Measurements from ENCODE around the gene PCDHB3. TPM values are rescaled to one million over a fixed set of nuclear protein-coding genes. Genes with fewer than 3 reads are reported as not detected.

The PCDHB3 gene
- 0.09 TPM in 1 of 5 replicates, not detected in the others for total RNA-seq (2022; extraction: Qiagen RNA extraction; ENCODE audit: low read depth)

GRCh38 chr5:141100243-141100805 lies at the start of gene PCDHB3:
Gene PCDHB3 (plus strand): TSS chr5:141100473. CDS start chr5:141100650, 177 bp downstream.

GRCh38 chr5:141050622-141051520 lies 49.4 kb upstream of the PCDHB3 start, which contains the start of gene PCDHB1:
Gene PCDHB1 (plus strand): TSS chr5:141051374. CDS start chr5:141051471, 97 bp downstream.

DNA sequence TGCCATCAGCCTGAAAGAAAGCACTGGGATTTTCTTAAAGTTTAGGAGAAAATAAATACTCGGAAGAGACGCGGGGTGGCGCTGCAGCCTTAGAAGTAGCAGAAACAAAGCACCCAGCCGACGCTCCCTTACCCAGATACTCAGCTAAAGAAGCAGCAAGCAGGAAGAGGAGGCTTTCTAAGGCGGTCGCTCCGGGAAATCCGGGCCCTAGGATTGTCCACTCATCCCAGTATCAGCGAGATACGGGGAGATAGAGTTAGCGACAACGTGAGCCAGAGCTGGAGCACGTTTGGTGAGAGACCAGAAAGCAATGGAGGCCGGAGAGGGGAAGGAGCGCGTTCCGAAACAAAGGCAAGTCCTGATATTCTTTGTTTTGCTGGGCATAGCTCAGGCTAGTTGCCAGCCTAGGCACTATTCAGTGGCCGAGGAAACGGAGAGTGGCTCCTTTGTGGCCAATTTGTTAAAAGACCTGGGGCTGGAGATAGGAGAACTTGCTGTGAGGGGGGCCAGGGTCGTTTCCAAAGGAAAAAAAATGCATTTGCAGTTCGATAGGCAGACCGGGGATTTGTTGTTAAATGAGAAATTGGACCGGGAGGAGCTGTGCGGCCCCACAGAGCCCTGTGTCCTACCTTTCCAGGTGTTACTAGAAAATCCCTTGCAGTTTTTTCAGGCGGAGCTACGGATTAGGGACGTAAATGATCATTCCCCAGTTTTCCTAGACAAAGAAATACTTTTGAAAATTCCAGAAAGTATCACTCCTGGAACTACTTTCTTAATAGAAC lies 5.6 kb upstream of the PCDHB3 start, which contains the start of gene PCDHB2:
PCDHB2 (plus strand) TSS at position 135 of the 782 bp plus-strand sequence; CDS start at position 311, 176 bp downstream.

DNA sequence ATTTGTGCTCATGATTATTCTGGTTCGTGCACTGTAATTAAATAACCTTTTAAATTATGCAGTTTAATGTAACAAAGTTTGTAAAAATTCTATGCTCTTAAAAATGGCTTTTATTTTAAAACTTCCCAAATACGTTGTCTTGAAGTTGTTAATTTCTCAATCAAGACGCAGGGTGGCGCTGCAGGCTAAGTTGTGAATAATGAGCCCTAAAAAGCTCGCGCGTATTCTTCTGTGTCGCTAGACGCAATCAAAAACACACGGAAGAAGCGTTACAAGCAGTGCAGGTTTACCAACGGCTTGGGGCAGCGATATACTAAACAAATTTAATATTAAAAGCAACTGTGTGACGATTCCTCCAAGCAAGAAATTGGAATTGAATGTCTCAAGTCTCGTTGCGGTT lies 21.3 kb downstream of the PCDHB3 start, which contains the start of gene PCDHB4:
PCDHB4 (plus strand) TSS at position 256 of the 400 bp plus-strand sequence. CDS start 181 bp downstream, outside the sequence.

GRCh38 chr5:141135030-141135717 lies 34.9 kb downstream of the PCDHB3 start, which contains the start of gene PCDHB5:
Gene PCDHB5 (plus strand): TSS chr5:141135206. CDS start chr5:141135435, 229 bp downstream.

DNA sequence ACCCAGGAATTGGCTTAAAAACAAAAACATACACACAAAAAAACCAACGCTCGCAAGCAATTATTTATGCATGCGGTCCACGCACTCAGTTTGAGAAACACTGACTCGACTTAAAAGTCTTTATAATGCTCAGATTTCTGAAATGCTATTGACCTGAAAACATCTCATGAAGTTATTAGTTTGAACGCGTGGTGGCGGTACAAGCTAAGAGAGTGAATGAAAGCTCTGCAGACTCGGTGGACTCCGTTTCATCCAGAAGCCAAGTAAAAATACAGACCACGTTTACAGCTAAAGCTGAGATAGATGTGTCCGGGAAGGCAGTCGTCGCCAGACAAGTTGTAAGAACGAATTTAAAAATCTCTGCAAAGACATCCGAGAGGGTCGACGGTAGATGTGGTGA lies 49.5 kb downstream of the PCDHB3 start, which contains the start of gene PCDHB6:
PCDHB6 (plus strand) TSS at position 246 of the 400 bp plus-strand sequence. CDS start 201 bp downstream, outside the sequence.

Other genes starting within 250 kb of the PCDHB3 start
- gene PCDHA10, start 244.6 kb upstream of the PCDHB3 start, total RNA-seq (2022; extraction: Qiagen RNA extraction; ENCODE audit: low read depth), result 0.02 to 0.11 TPM in 2 of 5 replicates, not detected in the others
- gene PCDHA11, start 231.5 kb upstream of the PCDHB3 start, total RNA-seq (2022; extraction: Qiagen RNA extraction; ENCODE audit: low read depth), result 0.04 to 0.20 TPM (median 0.08 TPM) in 5 replicates
- 2.1 to 3.6 TPM (median 2.7 TPM) in 5 replicates for gene PCDHA12, start 225.2 kb upstream of the PCDHB3 start, total RNA-seq (2022; extraction: Qiagen RNA extraction; ENCODE audit: low read depth)
- 0.06 to 0.11 TPM (median 0.08 TPM) in 3 of 5 replicates, not detected in the others for gene PCDHA13, start 218.3 kb upstream of the PCDHB3 start, total RNA-seq (2022; extraction: Qiagen RNA extraction; ENCODE audit: low read depth)
- gene PCDHAC1, start 174.2 kb upstream of the PCDHB3 start, total RNA-seq (2022; extraction: Qiagen RNA extraction; ENCODE audit: low read depth), result 1.8 to 2.7 TPM (median 2.0 TPM) in 5 replicates
- gene PCDHAC2, start 134.0 kb upstream of the PCDHB3 start, total RNA-seq (2022; extraction: Qiagen RNA extraction; ENCODE audit: low read depth), result 3.3 to 7.4 TPM (median 4.4 TPM) in 5 replicates
- not detected in 5 replicates for gene PCDHB1, start 49.1 kb upstream of the PCDHB3 start, total RNA-seq (2022; extraction: Qiagen RNA extraction; ENCODE audit: low read depth)
- 2.7 to 4.5 TPM (median 3.1 TPM) in 5 replicates for gene PCDHB2, start 5.9 kb upstream of the PCDHB3 start, total RNA-seq (2022; extraction: Qiagen RNA extraction; ENCODE audit: low read depth)
- gene PCDHB4, start 21.3 kb downstream of the PCDHB3 start, total RNA-seq (2022; extraction: Qiagen RNA extraction; ENCODE audit: low read depth), result 0.06 to 0.12 TPM (median 0.09 TPM) in 4 of 5 replicates, not detected in the other
- 1.2 to 2.1 TPM (median 1.4 TPM) in 5 replicates for gene PCDHB5, start 34.7 kb downstream of the PCDHB3 start, total RNA-seq (2022; extraction: Qiagen RNA extraction; ENCODE audit: low read depth)
- 0.62 to 1.1 TPM (median 0.85 TPM) in 5 replicates for gene PCDHB6, start 49.6 kb downstream of the PCDHB3 start, total RNA-seq (2022; extraction: Qiagen RNA extraction; ENCODE audit: low read depth)
- gene PCDHB7, start 72.2 kb downstream of the PCDHB3 start, total RNA-seq (2022; extraction: Qiagen RNA extraction; ENCODE audit: low read depth), result 0.06 TPM in 1 of 5 replicates, not detected in the others
- gene PCDHB8, start 77.3 kb downstream of the PCDHB3 start, total RNA-seq (2022; extraction: Qiagen RNA extraction; ENCODE audit: low read depth), result 0.20 to 0.40 TPM (median 0.37 TPM) in 4 of 5 replicates, not detected in the other
- 0.05 to 0.11 TPM (median 0.05 TPM) in 3 of 5 replicates, not detected in the others for gene PCDHB16, start 81.9 kb downstream of the PCDHB3 start, total RNA-seq (2022; extraction: Qiagen RNA extraction; ENCODE audit: low read depth)
- not detected in 5 replicates for gene PCDHB9, start 86.7 kb downstream of the PCDHB3 start, total RNA-seq (2022; extraction: Qiagen RNA extraction; ENCODE audit: low read depth)
- gene PCDHB10, start 91.9 kb downstream of the PCDHB3 start, total RNA-seq (2022; extraction: Qiagen RNA extraction; ENCODE audit: low read depth), result not detected in 5 replicates
- gene PCDHB11, start 99.2 kb downstream of the PCDHB3 start, total RNA-seq (2022; extraction: Qiagen RNA extraction; ENCODE audit: low read depth), result 0.05 to 0.20 TPM (median 0.08 TPM) in 4 of 5 replicates, not detected in the other
- not detected in 5 replicates for gene PCDHB12, start 108.2 kb downstream of the PCDHB3 start, total RNA-seq (2022; extraction: Qiagen RNA extraction; ENCODE audit: low read depth)
- 0.06 to 0.20 TPM (median 0.08 TPM) in 4 of 5 replicates, not detected in the other for gene PCDHB13, start 113.4 kb downstream of the PCDHB3 start, total RNA-seq (2022; extraction: Qiagen RNA extraction; ENCODE audit: low read depth)
- gene PCDHB14, start 122.9 kb downstream of the PCDHB3 start, total RNA-seq (2022; extraction: Qiagen RNA extraction; ENCODE audit: low read depth), result 0.11 to 0.13 TPM in 2 of 5 replicates, not detected in the others
- gene PCDHB15, start 144.9 kb downstream of the PCDHB3 start, total RNA-seq (2022; extraction: Qiagen RNA extraction; ENCODE audit: low read depth), result 0.09 to 0.14 TPM in 2 of 5 replicates, not detected in the others
- not detected in 5 replicates for gene SLC25A2, start 203.6 kb downstream of the PCDHB3 start, total RNA-seq (2022; extraction: Qiagen RNA extraction; ENCODE audit: low read depth)
- 59.2 to 89.1 TPM (median 72.2 TPM) in 5 replicates for gene TAF7, start 220.3 kb downstream of the PCDHB3 start, total RNA-seq (2022; extraction: Qiagen RNA extraction; ENCODE audit: low read depth)
- gene PCDHGA1, start 230.0 kb downstream of the PCDHB3 start, total RNA-seq (2022; extraction: Qiagen RNA extraction; ENCODE audit: low read depth), result 0.22 to 0.40 TPM (median 0.30 TPM) in 5 replicates
- gene PCDHGA2, start 238.3 kb downstream of the PCDHB3 start, total RNA-seq (2022; extraction: Qiagen RNA extraction; ENCODE audit: low read depth), result 0.37 to 0.79 TPM (median 0.54 TPM) in 5 replicates
- gene PCDHGA3, start 243.4 kb downstream of the PCDHB3 start, total RNA-seq (2022; extraction: Qiagen RNA extraction; ENCODE audit: low read depth), result not detected in 5 replicates
- 1.1 to 1.9 TPM (median 1.8 TPM) in 5 replicates for gene PCDHGB1, start 249.6 kb downstream of the PCDHB3 start, total RNA-seq (2022; extraction: Qiagen RNA extraction; ENCODE audit: low read depth)

Data from A549 treated with ZK216348 at 1 μM for 4 hours (cell line).